IPS-15b (cell line): ENCODE results near the gene CORO2B.

Source experiments
- H3K27me3 ChIP-seq: one replicate; pipeline ENCODE4 v1.6.1; 2013; ENCODE audit warnings: low read length; ENCODE audit not compliant: control insufficient read depth, insufficient read depth
- H3K36me3 ChIP-seq: one replicate; pipeline ENCODE4 v1.6.1; 2013; ENCODE audit warnings: low read length; ENCODE audit not compliant: control insufficient read depth, insufficient read depth
- H3K4me1 ChIP-seq: one replicate; pipeline ENCODE4 v1.6.1; 2013; ENCODE audit warnings: mild to moderate bottlenecking, low read length; ENCODE audit not compliant: control insufficient read depth, insufficient read depth
- H3K4me3 ChIP-seq: one replicate; pipeline ENCODE4 v1.5.1; 2013; ENCODE audit warnings: low read depth, low read length
- H3K9ac ChIP-seq: one replicate; pipeline ENCODE4 v1.6.1; 2013; ENCODE audit warnings: low read depth, mild to moderate bottlenecking, low read length
- H3K9me3 ChIP-seq: one replicate; pipeline ENCODE4 v1.6.1; 2013; ENCODE audit warnings: mild to moderate bottlenecking, low read length; ENCODE audit not compliant: control insufficient read depth, insufficient read depth

The CORO2B gene

DNA sequence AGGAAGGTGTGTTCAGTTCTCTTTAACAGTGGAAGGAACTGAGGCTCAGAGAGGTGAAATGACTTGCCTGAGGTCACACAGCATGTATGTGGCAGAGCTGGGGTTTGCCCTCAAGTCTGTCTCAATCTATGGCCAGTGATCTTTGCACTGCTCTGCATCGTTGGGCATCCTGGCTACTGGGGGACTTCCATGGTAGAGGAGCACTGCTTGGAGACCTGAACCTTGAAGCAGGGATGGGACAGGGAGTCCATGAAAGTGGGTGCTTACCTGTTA is 2.0 kb downstream of the CORO2B start:
- Histone ChIP-seq H3K4me3 (no peak overlapping the region), H3K36me3 (no peaks in the 10 kb centered on the region), H3K9me3 (no peaks in the 10 kb centered on the region), H3K27me3 (peaks cover 48% of the 10 kb centered on the region), H3K4me1 (peaks cover 6% of the 10 kb centered on the region), H3K9ac (no peak overlapping the region)

DNA sequence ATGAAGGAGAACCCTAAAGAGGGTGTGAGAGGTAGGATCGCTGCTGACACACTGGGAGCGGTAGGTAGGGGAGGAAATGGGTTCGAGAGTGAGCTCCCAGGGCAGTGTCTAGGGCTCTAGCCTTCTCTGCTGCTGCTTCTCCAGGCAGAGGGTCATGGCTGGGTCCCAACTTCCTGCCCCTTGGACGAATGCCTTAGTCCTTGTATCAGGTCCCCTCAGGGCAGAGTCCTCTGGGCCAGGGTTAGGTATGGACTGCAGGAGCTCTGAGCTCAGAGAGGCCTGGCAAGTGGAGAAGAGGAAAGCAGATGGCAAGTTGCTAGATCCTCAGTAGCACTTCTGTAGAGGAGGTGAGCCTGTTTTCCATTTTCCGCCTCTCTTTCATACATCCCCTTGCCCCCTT is 2.9 kb downstream of the CORO2B start:
- H3K4me1 ChIP-seq: peaks cover 6% of the 10 kb centered on the region
- no peak overlapping the region for H3K4me3 ChIP-seq
- H3K9ac ChIP-seq: no peak overlapping the region
- H3K27me3 ChIP-seq: peaks cover 41% of the 10 kb centered on the region
- no peaks in the 10 kb centered on the region for H3K9me3 ChIP-seq
- H3K36me3 ChIP-seq: no peaks in the 10 kb centered on the region

DNA sequence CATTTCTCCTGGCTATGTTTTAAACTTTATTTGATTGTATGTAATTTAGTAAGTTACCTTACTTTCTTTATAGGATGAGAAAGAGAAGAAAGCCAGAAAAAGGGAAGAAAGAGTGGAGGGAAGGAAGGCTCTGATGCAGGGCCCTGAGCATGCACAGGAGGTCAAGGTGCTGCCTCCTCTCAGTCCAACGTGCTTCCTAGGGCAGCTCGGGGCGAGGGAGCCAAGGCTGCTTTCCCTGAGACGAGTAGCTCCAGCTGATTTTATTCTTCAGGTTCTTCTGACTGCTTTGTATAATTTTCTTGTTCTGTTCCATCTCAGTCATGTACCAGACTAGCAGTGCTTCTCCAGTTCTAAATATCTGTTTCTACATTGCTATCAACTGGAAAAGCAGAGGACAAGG is 3.4 kb downstream of the CORO2B start:
- peaks cover 36% of the 10 kb centered on the region for H3K27me3 ChIP-seq
- peaks cover 4% of the 10 kb centered on the region for H3K4me1 ChIP-seq
- H3K9me3 ChIP-seq: no peaks in the 10 kb centered on the region
- H3K9ac ChIP-seq: no peak overlapping the region
- no peak overlapping the region for H3K4me3 ChIP-seq
- no peaks in the 10 kb centered on the region for H3K36me3 ChIP-seq

DNA sequence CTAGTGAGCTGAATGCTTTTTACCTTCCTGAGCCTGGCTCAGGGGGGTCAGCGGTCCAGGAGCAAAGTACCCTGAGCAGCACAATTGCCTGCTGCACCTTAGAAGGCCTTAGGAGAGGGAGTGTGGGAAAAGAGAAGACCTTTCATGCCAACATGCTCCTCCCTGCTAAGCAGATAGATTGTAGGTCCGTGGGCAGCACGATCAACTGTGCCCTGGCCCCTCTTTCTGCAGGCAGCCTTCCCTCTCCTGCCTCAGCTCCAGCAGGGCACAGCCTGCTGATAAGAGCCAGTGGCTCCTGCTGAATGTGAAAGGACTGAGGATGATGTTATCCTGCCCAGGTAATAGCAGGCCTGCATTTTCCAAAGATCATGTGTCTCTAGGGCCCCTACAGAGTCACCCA is 4.1 kb downstream of the CORO2B start:
- no peak overlapping the region for H3K9ac ChIP-seq
- H3K36me3 ChIP-seq: no peaks in the 10 kb centered on the region
- H3K4me3 ChIP-seq: no peak overlapping the region
- peaks cover 2% of the 10 kb centered on the region for H3K4me1 ChIP-seq
- no peaks in the 10 kb centered on the region for H3K9me3 ChIP-seq
- peaks cover 32% of the 10 kb centered on the region for H3K27me3 ChIP-seq

DNA sequence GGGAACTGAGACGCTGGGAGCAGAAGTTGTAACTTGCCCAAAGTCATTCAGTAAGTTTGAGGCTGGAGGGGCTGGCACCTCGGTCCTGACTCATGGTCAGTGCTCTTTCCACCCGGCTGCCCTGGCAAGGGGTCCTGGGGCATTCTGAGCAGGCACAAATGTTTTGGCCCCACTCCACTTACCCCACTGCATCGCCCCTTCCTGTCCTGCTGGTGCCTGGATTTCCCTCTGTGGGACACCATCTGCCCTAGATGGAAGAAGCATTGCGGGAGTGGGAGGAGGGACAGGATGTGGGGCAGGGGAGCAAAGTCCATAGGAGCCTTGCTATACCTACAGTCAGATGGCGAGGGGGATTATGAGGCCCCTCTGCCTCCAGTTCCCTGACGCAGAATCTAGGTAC is 4.5 kb downstream of the CORO2B start:
- H3K4me3 ChIP-seq: no peak overlapping the region
- H3K36me3 ChIP-seq: no peaks in the 10 kb centered on the region
- peaks cover 2% of the 10 kb centered on the region for H3K4me1 ChIP-seq
- no peaks in the 10 kb centered on the region for H3K9me3 ChIP-seq
- peaks cover 28% of the 10 kb centered on the region for H3K27me3 ChIP-seq
- no peak overlapping the region for H3K9ac ChIP-seq

DNA sequence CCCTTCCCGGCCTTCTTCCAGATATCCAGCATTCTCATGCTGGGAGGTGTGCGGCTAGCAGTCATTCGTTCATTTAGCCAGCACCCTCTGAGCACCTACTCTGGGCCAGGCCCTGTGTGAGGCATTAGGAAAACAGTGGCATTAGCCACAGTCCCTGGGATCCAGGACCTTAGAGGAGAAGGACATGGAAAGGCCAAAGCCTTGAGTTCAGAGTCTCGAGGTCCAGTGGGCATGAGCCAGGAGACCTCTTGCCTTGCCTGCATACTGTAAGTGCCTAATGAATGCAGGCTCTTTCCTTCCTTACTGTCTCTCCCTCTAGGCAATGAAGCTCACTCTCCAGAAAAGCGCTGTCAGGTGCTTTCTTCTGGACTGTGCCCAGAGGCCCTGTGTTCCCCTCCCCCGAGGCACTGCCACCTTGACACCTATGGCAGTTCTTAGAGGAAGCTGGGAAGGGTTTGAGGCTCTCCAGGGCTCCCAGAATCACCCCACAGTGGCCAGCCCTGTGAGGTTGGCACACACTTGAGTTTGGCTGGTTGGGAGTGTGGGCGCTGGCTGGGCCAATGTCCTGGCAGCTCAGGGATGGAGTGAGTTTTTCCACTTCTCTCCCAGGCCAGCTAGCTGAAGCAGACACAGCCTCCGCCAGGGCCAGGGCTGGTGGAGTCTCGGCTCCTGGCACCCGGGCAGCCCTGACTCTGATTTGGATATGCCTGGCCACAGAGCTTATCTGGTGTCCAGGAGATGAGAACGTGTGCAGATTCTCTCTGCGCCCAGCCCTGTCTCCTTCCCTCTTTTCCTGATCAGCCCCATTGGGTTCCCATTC is 5.4 kb downstream of the CORO2B start:
- Histone ChIP-seq H3K9me3 (no peaks in the 10 kb centered on the region), H3K4me1 (peaks cover 2% of the 10 kb centered on the region), H3K9ac (no peak overlapping the region)

DNA sequence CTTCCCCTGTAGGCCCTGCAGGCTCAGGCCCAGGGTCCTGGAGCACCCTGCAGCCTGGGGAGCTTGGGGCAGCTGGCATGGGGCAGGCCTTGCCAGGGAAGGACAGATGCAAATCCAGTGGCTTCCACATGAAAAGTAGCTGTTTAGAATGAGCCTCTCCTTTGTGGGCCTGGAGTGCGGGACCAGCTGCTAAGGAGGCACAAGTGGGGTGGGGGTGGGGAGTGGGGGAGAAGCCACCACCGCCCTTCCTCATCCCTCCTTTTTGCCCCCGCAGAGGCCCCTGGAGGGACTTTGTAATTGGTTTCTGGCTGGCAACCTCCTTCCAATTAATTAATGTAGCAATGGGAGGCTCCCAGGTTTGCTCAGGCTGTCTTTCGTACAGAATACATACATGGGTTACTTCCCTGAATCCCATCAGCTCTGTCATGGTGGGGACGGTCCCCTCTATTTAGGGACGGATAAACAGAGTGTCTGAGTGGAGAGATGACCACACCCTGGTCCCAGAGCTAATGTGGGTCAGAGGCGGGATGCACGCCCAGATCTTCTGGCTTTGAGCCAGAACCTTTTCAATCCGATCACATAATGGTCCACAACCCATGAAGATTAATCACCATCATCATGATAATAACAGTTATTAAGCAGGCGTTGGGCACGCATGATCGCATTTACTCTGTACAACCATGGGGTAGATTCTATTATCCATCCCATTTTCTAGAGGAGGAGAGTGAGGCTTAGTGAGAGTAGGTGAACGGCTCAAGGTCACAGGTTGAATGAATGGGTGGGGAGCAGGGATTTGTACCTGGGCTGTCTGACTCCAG is 6.2 kb downstream of the CORO2B start:
- Histone ChIP-seq H3K27me3 (peaks cover 23% of the 10 kb centered on the region), H3K4me1 (peaks cover 2% of the 10 kb centered on the region), H3K36me3 (no peaks in the 10 kb centered on the region), H3K4me3 (no peak overlapping the region), H3K9ac (no peak overlapping the region), H3K9me3 (no peaks in the 10 kb centered on the region)

More for the DNA sequence above, 5.4 kb downstream of the CORO2B start:
- Histone ChIP-seq H3K36me3 (no peaks in the 10 kb centered on the region), H3K27me3 (peaks cover 28% of the 10 kb centered on the region), H3K4me3 (no peak overlapping the region)

DNA sequence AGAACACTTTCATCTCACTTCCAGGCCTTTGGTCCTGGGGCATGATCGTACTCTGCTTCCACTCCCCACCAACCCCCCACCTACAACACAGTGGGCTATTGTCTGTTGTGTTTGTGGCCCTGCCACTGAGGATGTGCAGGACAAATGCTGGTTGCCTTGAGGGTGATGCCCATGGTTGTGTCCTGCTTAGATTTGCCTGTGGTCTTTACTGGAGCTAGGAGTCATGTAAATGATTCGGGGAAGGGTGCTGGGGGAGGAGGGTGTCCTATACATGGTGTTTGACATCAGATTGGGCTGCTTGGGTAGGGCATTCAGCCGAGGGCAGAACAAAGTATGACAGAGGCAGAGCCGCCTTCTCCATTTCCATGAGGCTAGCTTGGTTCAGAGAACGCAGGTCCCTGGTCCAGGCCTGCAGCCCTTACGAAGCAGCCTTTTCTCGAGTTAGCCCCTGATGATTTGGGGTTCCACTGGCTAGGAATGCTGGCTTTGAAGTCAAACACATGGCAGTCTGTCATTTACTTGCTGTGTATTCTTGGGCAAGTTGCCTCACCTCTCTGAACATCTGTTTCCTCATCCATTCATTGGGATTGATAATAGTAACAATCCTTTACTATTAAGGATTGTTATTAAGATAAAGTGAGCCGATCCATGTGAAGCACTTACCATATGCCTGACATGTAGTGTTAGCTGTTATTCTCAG is 6.9 kb downstream of the CORO2B start:
- Histone ChIP-seq H3K4me3 (no peak overlapping the region), H3K36me3 (no peaks in the 10 kb centered on the region), H3K9ac (no peak overlapping the region), H3K27me3 (peaks cover 16% of the 10 kb centered on the region), H3K4me1 (peaks cover 2% of the 10 kb centered on the region), H3K9me3 (no peaks in the 10 kb centered on the region)

DNA sequence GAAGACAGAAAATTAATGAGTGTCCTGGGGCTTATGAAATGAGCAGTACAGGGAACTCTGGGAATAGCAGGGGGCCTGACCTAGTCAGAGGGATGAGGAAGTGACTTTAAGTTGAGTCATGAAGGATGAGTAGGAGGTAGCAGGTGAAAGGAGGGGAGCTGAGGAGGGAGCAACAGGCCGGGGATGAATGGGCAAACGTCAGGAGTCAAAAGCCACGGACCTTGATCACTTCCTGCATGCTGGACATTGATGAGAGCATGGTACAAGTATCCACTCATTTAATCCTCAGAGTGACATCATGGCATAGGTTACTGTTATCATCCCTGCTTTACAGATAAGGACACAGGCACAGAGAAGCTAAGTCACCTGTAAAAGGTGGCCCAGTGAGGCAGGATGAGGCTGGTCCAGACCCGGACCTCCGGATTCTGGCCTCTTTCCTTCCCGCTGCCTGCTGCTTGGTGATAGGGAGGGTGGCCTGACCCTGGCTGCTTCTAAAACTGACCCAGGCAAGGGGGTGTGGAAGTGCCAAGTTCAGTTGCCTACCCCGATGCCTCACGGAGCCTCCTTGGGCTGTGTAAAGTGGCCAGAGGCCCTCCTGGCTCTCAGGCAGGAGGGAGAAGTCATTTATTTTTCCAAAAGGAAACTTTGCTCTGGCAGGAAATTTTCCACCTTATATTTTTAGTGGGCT is 7.6 kb downstream of the CORO2B start:
- Histone ChIP-seq H3K27me3 (peaks cover 9% of the 10 kb centered on the region), H3K4me1 (peaks cover 2% of the 10 kb centered on the region), H3K9ac (no peak overlapping the region), H3K9me3 (no peaks in the 10 kb centered on the region), H3K4me3 (no peak overlapping the region), H3K36me3 (no peaks in the 10 kb centered on the region)

DNA sequence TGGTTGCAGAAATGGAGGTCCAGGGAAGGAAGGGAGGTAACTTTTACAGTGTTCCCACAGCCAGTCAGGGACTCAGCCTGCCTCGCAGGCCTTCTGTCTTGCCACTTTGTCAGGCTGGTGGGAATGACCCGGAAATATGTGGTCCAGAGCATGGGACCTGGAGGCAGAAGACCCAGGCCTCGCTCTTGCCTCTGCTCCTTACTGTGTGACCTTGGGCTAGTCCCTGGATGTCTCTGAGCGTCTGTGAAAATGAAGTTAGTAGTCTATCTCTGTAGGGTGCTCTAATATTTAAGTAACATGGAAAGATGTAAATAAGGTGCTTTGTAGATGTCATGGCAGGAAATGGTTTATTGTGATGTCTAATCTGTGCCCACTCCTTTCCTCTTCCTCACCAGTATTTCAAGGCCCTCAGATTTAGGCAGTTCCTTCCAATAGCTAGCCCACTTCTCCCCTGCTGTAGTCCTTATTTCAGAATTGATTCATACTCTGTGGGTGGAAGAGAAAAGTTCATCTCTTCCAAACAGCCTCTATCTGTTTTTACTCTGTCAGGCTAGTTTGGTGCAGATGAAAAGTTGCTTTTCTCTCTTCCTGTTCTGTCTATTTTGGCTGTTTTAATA is 9.1 kb downstream of the CORO2B start:
- H3K27me3 ChIP-seq: no peaks in the 10 kb centered on the region
- H3K9me3 ChIP-seq: no peaks in the 10 kb centered on the region
- no peak overlapping the region for H3K9ac ChIP-seq
- H3K4me1 ChIP-seq: no peaks in the 10 kb centered on the region
- H3K36me3 ChIP-seq: no peaks in the 10 kb centered on the region
- H3K4me3 ChIP-seq: no peak overlapping the region

DNA sequence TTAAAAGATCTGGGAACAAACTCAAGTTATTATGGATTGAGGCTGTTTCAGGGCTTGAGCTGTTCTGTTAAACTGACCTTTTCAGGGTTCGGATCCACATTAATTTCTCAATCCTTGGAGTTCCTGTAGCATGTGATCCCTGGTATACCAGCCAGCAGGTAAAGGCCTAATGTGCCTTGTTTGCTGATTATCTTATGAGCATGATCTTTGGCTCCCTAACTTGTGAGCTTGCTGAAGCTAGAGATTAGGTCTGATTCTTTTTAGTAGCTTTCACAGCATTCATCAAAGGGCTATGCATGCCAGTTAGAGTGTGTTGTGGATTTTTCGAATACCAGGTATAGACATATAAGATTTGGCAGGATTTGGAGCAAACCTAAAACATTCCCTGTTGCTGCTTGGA is 10.3 kb downstream of the CORO2B start:
- H3K9ac ChIP-seq: no peak overlapping the region

More for the DNA sequence above, 10.3 kb downstream of the CORO2B start:
- H3K4me3 ChIP-seq: no peak overlapping the region
- no peaks in the 10 kb centered on the region for H3K36me3 ChIP-seq
- no peaks in the 10 kb centered on the region for H3K9me3 ChIP-seq
- no peaks in the 10 kb centered on the region for H3K4me1 ChIP-seq
- H3K27me3 ChIP-seq: no peaks in the 10 kb centered on the region
